Measurements from ENCODE around the gene MAGEL2. TPM values are rescaled to one million over a fixed set of nuclear protein-coding genes. Genes with fewer than 3 reads are reported as not detected.
"Not testable (repeated sequence)": the region's sequence is repeated elsewhere in the genome, so short reads cannot be mapped to it uniquely, and the experiment has no call there.

MAGEL2 gene
- total RNA-seq, 1 experiment from 2014 or later, result 2.2 TPM

GRCh38 chr15:23645371-23646164, 2.1 kb downstream of the MAGEL2 start:
- Histone ChIP-seq H3K27ac (no peak overlapping the region), H3K4me3 (no peak overlapping the region), H3K9me3 (replicated peaks) (no peaks in the 10 kb centered on the region), H3K4me1 (no peaks in the 10 kb centered on the region; the same call in 1 of the 2 replicates), H3K36me3 (no peaks in the 10 kb centered on the region), H3K27me3 (peaks cover 10% of the 10 kb centered on the region; the same call in 1 of the 2 replicates)
- no peak for DNase-seq

GRCh38 chr15:23644829-23645228, 2.8 kb downstream of the MAGEL2 start:
- no peak overlapping the region for H3K27ac ChIP-seq
- H3K27me3 ChIP-seq, result peaks cover 12% of the 10 kb centered on the region; the same call in 1 of the 2 replicates
- no peaks in the 10 kb centered on the region for H3K9me3 ChIP-seq (replicated peaks)
- H3K4me1 ChIP-seq, result no peaks in the 10 kb centered on the region; the same call in 1 of the 2 replicates
- DNase-seq, result no peak
- no peaks in the 10 kb centered on the region for H3K36me3 ChIP-seq
- H3K4me3 ChIP-seq, result no peak overlapping the region

GRCh38 chr15:23642413-23643044, 5.1 kb downstream of the MAGEL2 start:
- H3K27me3 ChIP-seq, result 0 out of 2 replicates have a peak, but pooled peaks cover 5% of the 10 kb centered on the region
- no peak overlapping the region for H3K4me3 ChIP-seq
- no peak overlapping the region for H3K27ac ChIP-seq
- no peaks in the 10 kb centered on the region for H3K36me3 ChIP-seq
- H3K9me3 ChIP-seq (replicated peaks), result no peaks in the 10 kb centered on the region
- H3K4me1 ChIP-seq, result no peaks in the 10 kb centered on the region; the same call in 1 of the 2 replicates
- peak; percentile 58 to 87 for DNase-seq

- no peaks in the 10 kb centered on the region for H3K4me1 ChIP-seq
- DNase-seq, result no peak
Measured at GRCh38 chr15:23634181-23634580, 13.5 kb downstream of the MAGEL2 start.

GRCh38 chr15:23629234-23629805, 18.3 kb downstream of the MAGEL2 start:
- peak in 1 of 2 experiments; percentile 25 for DNase-seq
- Histone ChIP-seq H3K4me3 (no peak overlapping the region), H3K4me1 (no peaks in the 10 kb centered on the region), H3K27ac (no peak overlapping the region), H3K9me3 (replicated peaks) (no peaks in the 10 kb centered on the region), H3K27me3 (no peaks in the 10 kb centered on the region), H3K36me3 (no peaks in the 10 kb centered on the region)

More at GRCh38 chr15:23634181-23634580, 13.5 kb downstream of the MAGEL2 start:
- Histone ChIP-seq H3K4me3 (no peak overlapping the region), H3K9me3 (replicated peaks) (no peaks in the 10 kb centered on the region), H3K27me3 (no peaks in the 10 kb centered on the region), H3K36me3 (no peaks in the 10 kb centered on the region), H3K27ac (no peak overlapping the region)

GRCh38 chr15:23628612-23629233, 18.9 kb downstream of the MAGEL2 start:
- no peak for DNase-seq
- no peaks in the 10 kb centered on the region for H3K36me3 ChIP-seq
- H3K4me1 ChIP-seq, result no peaks in the 10 kb centered on the region
- H3K4me3 ChIP-seq, result no peak overlapping the region
- H3K27me3 ChIP-seq, result no peaks in the 10 kb centered on the region
- no peaks in the 10 kb centered on the region for H3K9me3 ChIP-seq (replicated peaks)
- H3K27ac ChIP-seq, result no peak overlapping the region

GRCh38 chr15:23616536-23616935, 31.1 kb downstream of the MAGEL2 start:
- DNase-seq, result no peak
- Histone ChIP-seq H3K9me3 (replicated peaks) (no peaks in the 10 kb centered on the region), H3K36me3 (no peaks in the 10 kb centered on the region), H3K4me3 (no peak overlapping the region), H3K4me1 (no peaks in the 10 kb centered on the region), H3K27ac (no peak overlapping the region), H3K27me3 (no peaks in the 10 kb centered on the region)

GRCh38 chr15:23606226-23606625, 41.4 kb downstream of the MAGEL2 start:
- Histone ChIP-seq H3K27ac (no peak overlapping the region), H3K4me1 (no peaks in the 10 kb centered on the region), H3K36me3 (no peaks in the 10 kb centered on the region), H3K9me3 (replicated peaks) (no peaks in the 10 kb centered on the region), H3K27me3 (no peaks in the 10 kb centered on the region), H3K4me3 (no peak overlapping the region)
- DNase-seq, result no peak

GRCh38 chr15:23602124-23602523, 45.5 kb downstream of the MAGEL2 start:
- no peaks in the 10 kb centered on the region for H3K4me1 ChIP-seq
- no peak for DNase-seq
- no peaks in the 10 kb centered on the region for H3K36me3 ChIP-seq
- no peaks in the 10 kb centered on the region for H3K9me3 ChIP-seq (replicated peaks)
- no peaks in the 10 kb centered on the region for H3K27me3 ChIP-seq
- H3K27ac ChIP-seq, result no peak overlapping the region
- H3K4me3 ChIP-seq, result no peak overlapping the region

- Histone ChIP-seq H3K9me3 (replicated peaks) (no peaks in the 10 kb centered on the region), H3K36me3 (no peaks in the 10 kb centered on the region), H3K4me3 (no peak overlapping the region), H3K4me1 (no peaks in the 10 kb centered on the region), H3K27me3 (no peaks in the 10 kb centered on the region), H3K27ac (no peak overlapping the region)
- DNase-seq, result no peak
Measured at GRCh38 chr15:23599053-23599452, 48.6 kb downstream of the MAGEL2 start.

GRCh38 chr15:23597278-23597677, 50.4 kb downstream of the MAGEL2 start:
- not testable (repeated sequence) for H3K36me3 ChIP-seq; DNase-seq; H3K27ac ChIP-seq; H3K27me3 ChIP-seq; H3K4me3 ChIP-seq; H3K4me1 ChIP-seq; H3K9me3 ChIP-seq (replicated peaks)

GRCh38 chr15:23596736-23597135, 50.9 kb downstream of the MAGEL2 start:
- Histone ChIP-seq H3K27me3 (no peaks in the 10 kb centered on the region), H3K4me3 (no peak overlapping the region), H3K36me3 (no peaks in the 10 kb centered on the region), H3K4me1 (no peaks in the 10 kb centered on the region), H3K27ac (no peak overlapping the region), H3K9me3 (replicated peaks) (no peaks in the 10 kb centered on the region)
- DNase-seq, result no peak

GRCh38 chr15:23595368-23595767, 52.3 kb downstream of the MAGEL2 start:
- H3K4me3 ChIP-seq, result no peak overlapping the region
- no peaks in the 10 kb centered on the region for H3K27me3 ChIP-seq
- no peaks in the 10 kb centered on the region for H3K4me1 ChIP-seq
- H3K36me3 ChIP-seq, result no peaks in the 10 kb centered on the region
- H3K9me3 ChIP-seq (replicated peaks), result no peaks in the 10 kb centered on the region
- no peak for DNase-seq
- no peak overlapping the region for H3K27ac ChIP-seq

GRCh38 chr15:23594252-23594770, 53.4 kb downstream of the MAGEL2 start:
- Histone ChIP-seq H3K27ac (no peak overlapping the region), H3K36me3 (no peaks in the 10 kb centered on the region), H3K9me3 (replicated peaks) (no peaks in the 10 kb centered on the region), H3K4me1 (no peaks in the 10 kb centered on the region), H3K27me3 (no peaks in the 10 kb centered on the region), H3K4me3 (no peak overlapping the region)
- no peak for DNase-seq
